ENCODE data around the gene PDE8A.

DNA sequence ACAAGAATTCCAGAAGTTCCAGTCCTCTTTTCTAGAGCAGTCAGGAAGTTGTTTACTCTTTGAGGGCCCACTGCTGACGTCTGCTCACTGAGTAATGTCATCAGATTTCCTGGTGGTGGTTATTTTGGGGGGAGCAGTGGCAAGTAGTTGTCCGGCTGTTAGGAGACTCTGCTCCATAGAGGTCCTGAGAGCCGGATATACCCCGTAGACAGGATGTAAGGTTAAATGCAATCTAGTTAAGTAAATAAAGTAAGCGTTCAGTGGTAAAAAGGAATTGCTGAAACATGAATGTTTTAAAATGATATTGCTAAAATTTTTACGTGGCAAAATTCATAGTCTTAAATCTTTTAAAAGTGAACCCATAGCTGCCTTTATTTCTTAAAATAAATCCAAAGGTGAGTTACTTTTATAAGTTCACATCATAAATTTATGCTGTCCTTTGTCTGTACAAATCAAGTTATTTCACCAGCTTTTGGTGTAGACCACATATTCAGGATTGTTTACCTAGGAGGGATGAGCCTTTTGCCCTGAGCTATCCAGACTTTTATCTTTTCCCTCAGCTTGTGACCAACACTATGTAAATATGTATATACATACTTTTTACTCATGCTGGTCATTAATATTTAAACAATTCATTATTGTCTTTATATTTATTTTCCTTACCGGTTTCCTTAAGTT lies 65.8 kb downstream of the PDE8A start:
- TF ChIP-seq POLR2AphosphoS5 (IDR thresholded peaks at IDR 0.05; ENCODE audit: low read depth, low read length) (no peak), ZNF367 (CRISPR knock-in tag; IDR thresholded peaks at IDR 0.05; ENCODE audit: borderline replicate concordance) (no peak)
